HTR-8/SVneo (cell line): ENCODE results near the gene MRTFA.
"Not testable (repeated sequence)": the region's sequence is repeated elsewhere in the genome, so short reads cannot be mapped to it uniquely, and the experiment has no call there.

Experiments used
- DNase-seq: peaks from one replicate; pipeline ENCODE4 v3.0.0; 2011; ENCODE audit warnings: low spot score, mixed read lengths; ENCODE audit not compliant: insufficient read length
- FAIRE-seq: peaks from 2 replicates; lab custom pipeline; 2011; peaks lifted over from hg19 to GRCh38; lab: Jason Lieb, UNC

Gene MRTFA

DNA sequence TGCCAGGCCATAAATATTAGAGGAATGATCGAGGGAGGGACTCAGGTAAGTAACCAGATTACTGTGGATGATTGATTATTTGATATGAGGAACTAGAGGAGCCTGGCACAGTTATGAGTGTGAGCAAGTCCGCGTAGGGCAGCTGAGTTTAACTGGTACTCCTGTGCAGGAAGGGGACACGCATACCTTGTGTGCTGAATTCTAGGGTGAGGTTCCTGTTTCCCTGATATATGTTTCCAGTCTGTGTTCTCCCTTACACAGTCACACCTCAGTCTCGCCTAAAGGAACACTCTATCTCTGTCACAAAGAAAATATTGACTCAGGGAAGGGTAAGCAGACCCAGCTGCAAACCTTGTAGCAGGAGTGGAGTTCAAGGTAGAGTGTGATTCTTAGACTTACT is 248.8 kb downstream of the MRTFA start:
- no peak for DNase-seq
- no peak for FAIRE-seq

- FAIRE-seq (no peak), DNase-seq (no peak)
These were observed 251.3 kb downstream of the MRTFA start for GRCh38 chr22:40385036-40385782.

DNA sequence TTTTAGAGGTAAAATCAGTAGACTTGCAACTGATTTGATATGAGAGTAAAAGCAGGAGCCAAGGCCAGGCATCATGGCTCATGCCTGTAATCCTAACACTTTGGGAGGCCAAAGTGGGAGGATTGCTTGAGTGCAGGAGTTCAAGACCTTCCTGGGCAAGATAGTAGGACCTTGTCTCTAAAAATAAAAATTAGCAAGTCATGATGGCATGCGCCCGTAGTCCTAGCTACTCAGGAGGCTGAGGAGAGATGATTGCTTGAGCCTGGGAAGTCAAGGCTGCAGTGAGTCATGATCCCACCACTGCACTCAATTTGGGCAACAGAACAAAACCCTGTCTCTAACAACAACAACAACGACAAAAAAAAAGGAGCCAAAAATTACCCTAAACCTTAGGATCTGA is 252.6 kb downstream of the MRTFA start:
- no peak for DNase-seq
- FAIRE-seq = no peak

- FAIRE-seq = no peak
These were observed 255.1 kb downstream of the MRTFA start for GRCh38 chr22:40381461-40381860.

GRCh38 chr22:40378448-40378847 is 258.1 kb downstream of the MRTFA start:
- DNase-seq, FAIRE-seq: not testable (repeated sequence)

More at GRCh38 chr22:40381461-40381860, 255.1 kb downstream of the MRTFA start:
- DNase-seq = no peak

DNA sequence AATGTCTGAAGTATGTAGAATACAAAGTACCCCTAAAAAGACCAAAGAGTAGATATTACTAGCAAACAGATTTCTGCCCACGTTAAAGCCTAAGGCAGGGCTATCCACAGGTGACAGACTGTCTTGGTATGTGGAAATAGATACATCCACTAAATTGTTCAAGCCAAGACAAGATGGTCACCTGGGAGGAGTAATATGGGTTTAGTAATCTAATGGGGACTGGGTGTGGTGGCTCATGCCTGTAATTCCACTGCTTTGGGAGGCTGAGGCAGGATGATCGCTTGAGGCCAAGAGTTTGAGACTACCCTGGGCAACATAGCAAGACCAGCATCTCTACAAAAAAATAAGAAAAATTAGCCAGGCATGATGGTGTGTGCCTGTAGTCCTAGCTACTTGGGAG is 258.6 kb downstream of the MRTFA start:
- no peak for DNase-seq
- FAIRE-seq = no peak

DNA sequence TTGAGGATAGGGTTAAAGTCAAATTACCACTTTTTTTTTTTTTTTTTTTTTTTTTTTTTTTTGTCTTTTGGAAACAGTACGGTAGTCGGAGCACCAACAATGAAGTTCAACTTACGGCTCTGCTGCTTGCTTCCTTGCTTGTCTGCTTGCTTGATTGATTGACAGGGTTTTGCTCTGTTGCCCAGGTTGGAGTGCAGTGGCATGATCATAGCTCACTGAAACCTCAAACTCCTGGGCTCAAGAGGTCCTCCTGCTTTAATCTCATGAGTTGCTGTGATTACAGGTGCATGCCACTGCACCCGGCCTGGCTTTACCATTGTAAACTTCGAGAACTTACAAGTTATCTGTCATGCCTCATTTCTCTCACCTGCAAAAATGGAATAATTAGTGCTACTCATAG is 260.4 kb downstream of the MRTFA start:
- DNase-seq (no peak), FAIRE-seq (no peak)

- DNase-seq (no peak), FAIRE-seq (no peak)
These were observed 262.0 kb downstream of the MRTFA start for GRCh38 chr22:40374567-40374966.

DNA sequence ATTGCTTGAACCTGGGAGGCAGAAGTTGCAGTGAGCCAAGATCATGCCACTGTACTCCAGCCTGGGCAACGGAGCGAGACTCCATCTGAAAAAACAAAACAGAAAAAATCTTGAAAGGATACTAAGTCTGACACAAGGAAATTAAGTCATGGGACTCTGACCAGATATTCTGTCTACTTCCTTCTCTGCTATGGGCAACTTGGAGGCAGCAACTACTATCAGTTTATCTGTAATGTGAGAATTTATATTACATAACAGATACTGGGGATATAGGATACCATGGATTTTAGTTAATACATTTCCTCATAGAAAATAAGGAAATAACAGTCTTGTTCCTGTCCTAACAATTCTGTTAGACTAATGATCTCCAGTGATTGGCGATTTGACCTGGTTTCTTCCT is 267.7 kb downstream of the MRTFA start:
- DNase-seq (no peak), FAIRE-seq (no peak)

GRCh38 chr22:40368016-40368415 is 268.5 kb downstream of the MRTFA start:
- no peak for FAIRE-seq
- no peak for DNase-seq

DNA sequence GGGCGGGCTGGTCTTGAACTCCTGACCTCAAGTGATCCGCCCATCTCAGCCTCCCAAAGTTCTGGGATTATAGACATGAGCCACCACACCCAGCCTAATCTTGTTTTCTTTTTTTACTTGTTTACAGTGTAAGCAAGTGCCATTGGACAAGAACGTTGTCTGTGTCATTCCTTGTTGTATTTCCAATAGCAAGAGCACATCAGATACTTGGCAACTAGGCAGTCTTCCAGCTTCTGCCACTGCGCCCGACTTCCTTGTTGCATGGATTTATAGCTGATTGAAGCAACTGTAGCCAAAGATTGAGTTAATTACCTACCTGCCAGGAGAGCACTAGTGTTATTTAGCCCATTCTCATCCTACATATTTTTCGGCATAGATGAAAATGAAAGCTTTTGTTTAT is 269.2 kb downstream of the MRTFA start:
- FAIRE-seq (no peak), DNase-seq (no peak)

GRCh38 chr22:40366068-40366467 is 270.5 kb downstream of the MRTFA start:
- FAIRE-seq (no peak), DNase-seq (no peak)

- no peak for FAIRE-seq
- no peak for DNase-seq
These were observed 272.1 kb downstream of the MRTFA start for GRCh38 chr22:40364431-40364830.

DNA sequence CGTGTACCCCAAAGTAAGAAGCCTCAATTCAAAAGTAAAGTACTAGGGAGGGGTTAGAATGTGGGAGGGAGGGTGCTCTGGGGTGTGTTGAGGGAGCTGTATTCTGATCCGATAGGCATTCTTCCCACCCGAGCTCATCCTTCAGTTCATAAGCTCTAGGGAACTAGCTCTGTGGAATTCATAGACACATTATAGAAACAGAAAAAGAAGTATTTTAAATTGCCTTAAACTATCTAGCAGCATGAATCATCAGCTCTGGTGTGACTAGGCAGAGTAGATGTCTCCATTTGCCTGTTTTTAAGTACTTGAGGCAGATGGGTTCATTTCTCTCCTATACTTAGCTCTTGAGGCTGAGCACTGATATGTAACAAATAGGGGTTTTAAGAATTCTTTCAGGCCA is 273.5 kb downstream of the MRTFA start:
- DNase-seq (no peak), FAIRE-seq (no peak)

DNA sequence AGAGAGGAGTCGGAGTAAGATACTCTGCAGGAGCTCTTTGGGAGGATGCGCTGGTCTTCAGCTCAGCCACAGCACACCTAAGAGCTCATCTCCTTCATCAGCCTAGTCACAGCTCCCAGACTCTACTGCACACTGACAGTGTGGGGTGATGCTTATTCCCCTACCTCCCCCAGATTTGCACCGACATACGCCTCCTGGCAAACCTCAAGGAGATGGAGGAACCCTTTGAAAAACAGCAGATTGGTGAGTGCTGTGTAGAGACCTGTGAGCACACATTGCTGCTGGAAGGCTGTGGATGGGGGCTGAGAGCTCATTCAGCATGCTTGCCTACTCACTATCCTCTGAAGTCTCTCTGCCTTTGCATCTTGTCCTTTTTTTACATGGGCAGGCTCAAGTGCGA is 275.4 kb downstream of the MRTFA start:
- DNase-seq (no peak), FAIRE-seq (no peak)
